Fibroblast of peridontal ligament (primary cell): Measurements from ENCODE around the gene OS9.
"Not testable (repeated sequence)": the region's sequence is repeated elsewhere in the genome, so short reads cannot be mapped to it uniquely, and the experiment has no call there.

Source experiments
- DNase-seq: peaks from one replicate; pipeline ENCODE4 v3.0.0-alpha.2; 2010; ENCODE audit errors: extremely low read depth

OS9 gene

GRCh38 chr12:57693659-57694458 lies at the start of gene OS9:
OS9 (plus strand) TSS chr12:57694132; CDS start chr12:57694162, 30 bp downstream.
- DNase-seq = peak; percentile 100

DNA sequence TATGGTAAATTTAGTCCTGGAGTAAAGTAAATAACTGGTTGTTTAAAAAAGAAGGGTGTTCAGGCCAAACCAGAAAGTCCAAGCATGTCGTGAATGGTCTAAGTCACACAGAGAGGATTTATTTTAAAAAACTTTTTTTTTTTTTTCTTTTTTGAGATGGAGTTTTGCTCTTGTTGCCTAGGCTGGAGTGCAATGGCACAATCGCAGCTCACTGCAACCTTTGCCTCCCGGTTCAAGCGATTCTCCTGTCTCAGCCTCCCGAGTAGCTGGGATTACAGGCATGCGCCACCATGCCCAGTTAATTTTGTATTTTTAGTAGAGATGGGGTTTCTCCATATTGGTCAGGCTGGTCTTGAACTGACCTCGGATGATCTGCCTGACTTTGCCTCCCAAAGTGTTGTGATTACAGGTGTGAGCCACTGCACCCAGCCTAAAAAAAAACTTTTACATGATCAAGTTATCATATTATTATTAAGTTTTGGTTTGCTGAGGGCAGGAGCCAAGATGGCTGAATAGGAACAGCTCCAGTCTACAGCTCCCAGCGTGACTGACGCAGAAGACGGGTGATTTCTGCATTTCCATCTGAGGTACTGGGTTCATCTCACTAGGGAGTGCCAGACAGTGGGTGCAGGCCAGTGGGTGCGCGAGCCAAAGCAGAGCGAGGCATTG lies 47.8 kb upstream of the OS9 start:
- DNase-seq = peak; percentile 19

DNA sequence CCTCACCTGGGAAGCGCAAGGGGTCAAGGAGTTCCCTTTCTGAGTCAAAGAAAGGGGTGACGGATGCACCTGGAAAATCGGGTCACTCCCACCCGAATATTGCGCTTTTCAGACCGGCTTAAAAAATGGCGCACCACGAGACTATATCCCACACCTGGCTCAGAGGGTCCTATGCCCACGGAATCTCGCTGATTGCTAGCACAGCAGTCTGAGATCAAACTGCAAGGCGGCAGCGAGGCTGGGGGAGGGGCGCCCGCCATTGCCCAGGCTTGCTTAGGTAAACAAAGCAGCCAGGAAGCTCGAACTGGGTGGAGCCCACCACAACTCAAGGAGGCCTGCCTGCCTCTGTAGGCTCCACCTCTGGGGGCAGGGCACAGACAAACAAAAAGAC lies 47.3 kb upstream of the OS9 start:
- DNase-seq = not testable (repeated sequence)

GRCh38 chr12:57654042-57654441 lies 39.9 kb upstream of the OS9 start:
- DNase-seq = no peak

GRCh38 chr12:57655541-57656240 lies 38.2 kb upstream of the OS9 start:
- no peak for DNase-seq

GRCh38 chr12:57656408-57656807 lies 37.5 kb upstream of the OS9 start:
- not testable (repeated sequence) for DNase-seq

DNA sequence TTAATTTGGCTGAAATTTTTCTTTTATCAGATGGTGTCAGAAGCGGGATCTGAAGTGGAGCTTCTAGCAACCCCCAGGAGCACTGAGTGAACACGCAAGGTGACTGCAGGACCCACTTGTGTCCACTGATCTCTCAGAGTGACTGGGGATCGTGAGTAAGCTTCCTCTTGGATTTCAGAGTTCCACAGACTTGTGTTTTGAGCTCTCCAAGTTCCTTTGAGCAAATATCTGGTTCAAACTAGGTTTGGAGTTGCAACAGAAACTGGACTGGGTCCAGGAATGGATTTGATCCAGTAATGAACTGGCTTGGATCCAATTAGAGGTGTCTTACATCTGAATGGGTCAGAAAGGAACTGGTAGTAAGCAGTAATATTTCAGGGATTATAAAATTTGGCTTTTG lies 36.2 kb upstream of the OS9 start:
- peak; percentile 9 for DNase-seq

- DNase-seq = no peak
These were observed 35.0 kb upstream of the OS9 start for GRCh38 chr12:57658890-57659289.

- no peak for DNase-seq
These were observed 32.6 kb upstream of the OS9 start for GRCh38 chr12:57661376-57661775.

GRCh38 chr12:57665066-57665820 lies 28.7 kb upstream of the OS9 start:
- not testable (repeated sequence) for DNase-seq

GRCh38 chr12:57666897-57667296 lies 27.0 kb upstream of the OS9 start:
- no peak for DNase-seq

GRCh38 chr12:57669691-57670090 lies 24.2 kb upstream of the OS9 start:
- DNase-seq = not testable (repeated sequence)

- DNase-seq = not testable (repeated sequence)
These were observed 22.1 kb upstream of the OS9 start for GRCh38 chr12:57671811-57672210.

- no peak for DNase-seq
These were observed 21.1 kb upstream of the OS9 start for GRCh38 chr12:57672801-57673200.

GRCh38 chr12:57674691-57675090 lies 19.2 kb upstream of the OS9 start:
- no peak for DNase-seq

GRCh38 chr12:57677947-57678346 lies 16.0 kb upstream of the OS9 start:
- DNase-seq = not testable (repeated sequence)

GRCh38 chr12:57679697-57680096 lies 14.2 kb upstream of the OS9 start:
- no peak for DNase-seq

GRCh38 chr12:57687862-57688261 lies 6.1 kb upstream of the OS9 start:
- DNase-seq = no peak

DNA sequence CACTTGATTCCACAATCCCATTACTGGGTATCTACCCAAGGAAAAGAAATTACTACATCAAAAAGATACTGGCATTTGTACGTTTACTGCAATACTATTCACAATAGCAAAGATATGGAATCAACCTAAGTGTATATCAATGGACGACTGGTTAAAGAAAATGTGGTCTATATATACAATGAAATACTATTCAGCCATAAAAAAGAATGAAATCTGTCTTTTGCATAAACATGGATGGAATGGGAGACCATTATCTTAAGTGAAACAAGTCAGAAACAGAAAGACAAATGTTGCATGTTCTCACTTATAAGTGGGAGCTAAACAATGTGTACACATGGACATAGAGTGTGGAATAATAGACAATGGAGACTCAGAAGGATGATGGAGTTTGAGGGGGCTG lies 5.0 kb upstream of the OS9 start:
- DNase-seq = no peak

DNA sequence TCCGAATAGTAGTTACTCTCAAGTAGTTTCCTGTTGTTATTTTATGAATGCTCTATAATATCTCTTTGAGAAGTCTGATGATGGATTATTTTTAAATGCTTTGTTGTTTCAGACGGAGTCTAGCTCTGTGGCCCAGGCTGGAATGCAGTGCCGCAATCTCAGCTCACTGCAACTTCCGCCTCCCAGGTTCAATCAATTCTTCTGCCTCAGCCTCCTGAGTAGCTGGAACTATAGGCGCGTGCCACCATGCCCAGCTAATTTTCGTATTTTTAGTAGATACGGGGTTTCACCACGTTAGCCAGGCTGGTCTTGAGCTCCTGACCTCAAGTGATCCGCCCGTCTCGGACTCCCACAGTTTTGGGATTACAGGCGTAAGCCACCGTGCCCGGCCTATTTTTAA lies 1.4 kb upstream of the OS9 start:
- DNase-seq = no peak

- DNase-seq = no peak
These were observed 644 bp upstream of the OS9 start for GRCh38 chr12:57693317-57693658.

DNA sequence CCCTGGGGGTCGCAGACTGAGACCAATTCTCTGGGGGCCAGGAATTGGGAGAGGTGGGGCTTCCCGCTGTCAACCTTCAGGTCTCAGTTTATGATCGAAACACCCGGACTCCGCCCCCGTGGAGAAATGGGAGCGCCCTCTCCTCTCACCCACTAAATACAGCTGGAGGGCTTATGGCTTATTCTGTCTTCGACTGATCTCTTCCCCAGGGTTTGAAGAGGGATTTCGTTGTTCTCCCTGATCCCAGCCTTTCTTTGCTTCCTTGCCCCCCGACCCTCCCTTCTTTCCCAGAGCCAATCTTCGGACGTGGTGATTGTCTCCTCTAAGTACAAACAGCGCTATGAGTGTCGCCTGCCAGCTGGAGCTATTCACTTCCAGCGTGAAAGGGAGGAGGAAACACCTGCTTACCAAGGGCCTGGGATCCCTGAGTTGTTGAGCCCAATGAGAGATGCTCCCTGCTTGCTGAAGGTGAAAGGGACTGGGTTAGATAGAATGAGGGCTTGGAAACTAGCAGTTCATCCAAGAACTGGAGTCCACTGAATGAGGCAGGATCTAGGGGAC lies 607 bp downstream of the OS9 start:
- no peak for DNase-seq
